GM10248 (cell line): ENCODE results near the gene ARL15.
"Not testable (repeated sequence)": the region's sequence is repeated elsewhere in the genome, so short reads cannot be mapped to it uniquely, and the experiment has no call there.

Experiments used
- CTCF ChIA-PET: fragments of 300-600 bp; sonication (Branson Sonifier 250); formaldehyde crosslinking; extraction: SDS; loops from one replicate; lab custom pipeline; 2021; ENCODE audit warnings: antibody characterized with exemption; lab: Yijun Ruan, JAX
- POLR2A ChIA-PET: fragments of 350-650 bp; sonication (Branson Sonifier 250); formaldehyde crosslinking; extraction: SDS; loops from one replicate; lab custom pipeline; 2020; ENCODE audit warnings: antibody characterized with exemption; lab: Yijun Ruan, JAX
- DNase-seq: peaks from one replicate; pipeline ENCODE4 v3.0.0; 2012; ENCODE audit errors: extremely low spot score
- TF ChIP-seq, protein P1 (sequence below): IDR thresholded peaks from 2 replicates; pipeline ENCODE4 v1.5.1; 2012; ENCODE audit warnings: mild to moderate bottlenecking, low read depth; ENCODE audit errors: extremely low read depth, missing control alignments, control extremely low read depth

Gene ARL15

GRCh38 chr5:54310433-54311175, at the start of gene ARL15:
TSS of gene ARL15 (minus strand) at chr5:54310573.
- TF ChIP-seq, protein P1, sequence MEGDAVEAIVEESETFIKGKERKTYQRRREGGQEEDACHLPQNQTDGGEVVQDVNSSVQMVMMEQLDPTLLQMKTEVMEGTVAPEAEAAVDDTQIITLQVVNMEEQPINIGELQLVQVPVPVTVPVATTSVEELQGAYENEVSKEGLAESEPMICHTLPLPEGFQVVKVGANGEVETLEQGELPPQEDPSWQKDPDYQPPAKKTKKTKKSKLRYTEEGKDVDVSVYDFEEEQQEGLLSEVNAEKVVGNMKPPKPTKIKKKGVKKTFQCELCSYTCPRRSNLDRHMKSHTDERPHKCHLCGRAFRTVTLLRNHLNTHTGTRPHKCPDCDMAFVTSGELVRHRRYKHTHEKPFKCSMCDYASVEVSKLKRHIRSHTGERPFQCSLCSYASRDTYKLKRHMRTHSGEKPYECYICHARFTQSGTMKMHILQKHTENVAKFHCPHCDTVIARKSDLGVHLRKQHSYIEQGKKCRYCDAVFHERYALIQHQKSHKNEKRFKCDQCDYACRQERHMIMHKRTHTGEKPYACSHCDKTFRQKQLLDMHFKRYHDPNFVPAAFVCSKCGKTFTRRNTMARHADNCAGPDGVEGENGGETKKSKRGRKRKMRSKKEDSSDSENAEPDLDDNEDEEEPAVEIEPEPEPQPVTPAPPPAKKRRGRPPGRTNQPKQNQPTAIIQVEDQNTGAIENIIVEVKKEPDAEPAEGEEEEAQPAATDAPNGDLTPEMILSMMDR: no peak
- ChIA-PET POLR2A (interaction anchor here (0.5 to 1.2 kb wide), 35 partner anchors 10 to 1601 kb away, joined by 3 to 27 read pairs (median 3); no protein-coding TSS in a partner anchor), CTCF (interaction anchor here (0.7 to 2.8 kb wide), 11 partner anchors 11 to 157 kb away, joined by 3 to 14 read pairs (median 4); no protein-coding TSS in a partner anchor)
- peak; percentile 98 for DNase-seq

DNA sequence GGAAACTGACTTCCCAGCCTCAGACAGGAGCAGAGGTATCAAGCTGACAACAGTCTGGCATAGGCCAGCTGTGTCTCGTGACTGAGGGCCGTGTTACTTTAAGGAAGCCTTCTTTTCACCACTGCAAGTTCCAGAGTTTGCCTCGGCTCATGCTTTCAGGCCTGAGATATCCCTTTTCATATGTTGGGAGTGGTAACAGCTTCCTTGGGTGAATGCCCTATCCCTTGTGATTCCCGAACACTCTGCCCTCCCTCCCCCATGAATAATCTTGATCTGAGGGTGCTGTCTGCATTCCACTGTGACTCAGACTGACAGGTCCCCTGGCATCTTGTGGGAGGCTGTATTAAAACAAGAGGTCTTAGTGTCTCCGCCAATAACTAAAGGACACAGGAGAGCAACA, 49.7 kb upstream of the ARL15 start:
- no peak for DNase-seq
- ChIA-PET POLR2A (no interaction called here), CTCF (interaction anchor here (0.8 to 1.1 kb wide), 2 partner anchors 22 to 23 kb away, joined by 3 read pairs; no protein-coding TSS in a partner anchor)
- TF ChIP-seq, protein P1: no peak

GRCh38 chr5:54357408-54358058, 47.2 kb upstream of the ARL15 start:
- ChIA-PET CTCF (interaction anchor here (1.1 kb wide), 1 partner anchor 16 kb away, joined by 3 read pairs; no protein-coding TSS in a partner anchor), POLR2A (interaction anchor here (0.6 kb wide), 1 partner anchor 46 kb away, joined by 3 read pairs; no protein-coding TSS in a partner anchor)
- DNase-seq: no peak
- TF ChIP-seq, protein P1: no peak

GRCh38 chr5:54353933-54354564, 43.7 kb upstream of the ARL15 start:
- DNase-seq, CTCF ChIA-PET, POLR2A ChIA-PET: not testable (repeated sequence)

DNA sequence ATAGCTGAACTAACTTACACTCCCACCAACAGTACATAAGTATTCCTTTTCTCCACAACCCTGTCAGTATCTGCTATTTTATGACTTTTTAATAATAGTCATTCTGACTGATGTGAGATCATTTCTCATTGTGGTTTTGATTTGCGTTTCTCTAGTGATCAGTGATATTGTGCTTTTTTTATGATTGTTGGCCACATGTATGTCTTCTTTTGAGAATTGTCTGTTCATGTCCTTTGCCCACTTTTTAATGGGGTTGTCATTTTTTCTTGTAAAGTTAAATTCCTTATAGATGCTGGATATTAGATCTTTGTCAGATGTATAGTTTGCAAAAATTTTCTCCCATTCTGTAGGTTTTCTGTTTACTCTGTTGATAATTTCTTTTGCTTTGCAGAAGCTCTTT, 42.2 kb upstream of the ARL15 start:
- CTCF ChIA-PET: interaction anchor here (1.5 kb wide), 1 partner anchor 10 kb away, joined by 3 read pairs; no protein-coding TSS in a partner anchor
- POLR2A ChIA-PET, DNase-seq: not testable (repeated sequence)

DNA sequence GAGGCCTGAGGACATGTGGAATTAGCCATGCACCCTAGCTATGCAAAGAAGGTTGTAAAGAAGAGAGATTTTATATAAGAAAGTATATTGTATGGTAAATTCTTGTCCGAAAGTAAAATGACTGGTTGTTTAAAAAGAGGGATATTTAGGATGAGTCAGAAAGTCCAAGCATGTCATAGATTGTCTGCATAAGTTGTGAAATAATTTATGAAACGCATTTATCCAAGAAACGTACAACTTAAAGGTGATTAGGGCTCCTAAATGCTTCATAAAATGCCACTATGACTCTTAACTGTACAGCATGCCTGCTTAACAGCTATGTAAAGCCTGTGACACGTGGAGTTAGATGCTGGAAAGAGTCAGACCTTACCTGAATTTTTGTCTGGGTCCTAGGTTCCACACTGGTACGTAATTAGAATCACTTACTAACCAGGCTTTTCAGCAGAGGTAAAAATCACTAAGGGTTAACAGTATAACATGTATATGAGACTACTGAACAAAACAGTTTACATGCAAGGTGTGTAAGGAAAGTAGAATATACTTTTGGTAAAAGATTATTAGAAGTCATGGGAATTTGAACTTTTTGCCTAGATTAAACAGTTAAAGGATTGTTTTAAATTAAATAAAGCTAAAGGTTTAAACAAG, 37.0 kb upstream of the ARL15 start:
- CTCF ChIA-PET: no interaction called here
- TF ChIP-seq, protein P1: no peak
- POLR2A ChIA-PET: no interaction called here
- no peak for DNase-seq

GRCh38 chr5:54344653-54345052, 34.3 kb upstream of the ARL15 start:
- TF ChIP-seq, protein P1: no peak
- CTCF ChIA-PET: interaction anchor here (0.7 to 1.8 kb wide), 3 partner anchors 12 to 75 kb away, joined by 3 to 5 read pairs (median 3); no protein-coding TSS in a partner anchor
- POLR2A ChIA-PET: no interaction called here
- DNase-seq: no peak
